LoVo (cell line): ENCODE measurements around the gene UBASH3B.
"Not testable (repeated sequence)": the region's sequence is repeated elsewhere in the genome, so short reads cannot be mapped to it uniquely, and the experiment has no call there.

Experiments used
- DNase-seq: peaks from one replicate; pipeline ENCODE4 v3.0.0-alpha.2; 2016; ENCODE audit warnings: low spot score

UBASH3B gene

DNA sequence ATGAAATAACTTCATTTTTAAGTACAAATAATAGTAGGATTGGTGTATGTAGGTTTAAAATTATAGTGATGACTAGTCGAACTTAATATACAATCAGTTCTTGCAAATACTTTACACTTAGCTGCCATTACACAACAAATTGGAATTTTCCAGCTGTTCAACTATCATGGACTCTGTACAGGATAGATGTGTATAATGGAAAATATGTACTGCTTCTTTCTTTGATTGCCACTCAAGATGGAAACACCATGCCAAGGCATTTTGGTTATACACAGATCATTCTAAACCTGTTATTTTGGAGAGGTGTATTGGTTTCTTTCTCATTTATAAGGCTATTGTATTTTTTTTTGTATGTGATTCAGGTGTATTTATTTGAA lies 158.4 kb downstream of the UBASH3B start:
- DNase-seq, result no peak

DNA sequence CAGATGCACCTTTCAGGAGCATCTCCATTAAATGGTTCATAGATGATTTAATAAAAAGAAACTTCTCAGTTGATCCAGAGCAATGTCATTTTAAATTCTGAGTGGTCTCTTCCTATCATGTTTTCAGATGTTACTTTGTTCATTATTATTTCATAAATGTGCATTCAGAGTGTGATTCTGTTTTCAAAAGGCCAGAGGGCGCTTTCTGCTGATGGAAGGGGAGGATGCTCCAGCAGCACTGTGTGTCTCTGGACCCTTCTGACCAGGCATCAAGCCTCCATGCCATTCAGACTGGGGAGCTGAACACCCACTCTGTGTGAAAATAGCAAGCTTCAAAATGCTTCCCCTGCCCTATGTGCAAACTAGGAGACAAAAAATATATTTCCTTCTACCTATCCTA lies 158.9 kb downstream of the UBASH3B start:
- no peak for DNase-seq

GRCh38 chr11:122815900-122816299 lies 160.4 kb downstream of the UBASH3B start:
- no peak for DNase-seq

- peak; percentile 79 for DNase-seq
These were observed 161.4 kb downstream of the UBASH3B start for GRCh38 chr11:122816761-122817520.

DNA sequence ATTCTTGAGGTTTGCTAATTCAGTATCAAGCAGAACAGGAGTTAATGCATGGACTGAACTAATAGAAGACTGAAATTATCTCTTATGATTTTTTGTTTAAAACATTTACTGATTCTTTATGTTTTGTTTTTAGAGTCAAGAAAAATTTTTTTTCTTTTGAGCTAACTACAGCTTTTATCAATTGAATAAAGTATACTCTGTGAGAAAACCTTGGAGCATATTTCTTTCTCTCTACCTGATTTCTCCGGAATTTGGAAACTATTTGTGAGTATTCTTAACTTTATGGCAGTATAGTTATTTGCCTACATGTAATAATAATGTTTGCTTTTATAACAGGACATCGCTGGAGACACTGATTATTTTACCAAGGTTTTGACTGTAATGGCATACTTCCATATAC lies 164.6 kb downstream of the UBASH3B start:
- DNase-seq, result no peak

DNA sequence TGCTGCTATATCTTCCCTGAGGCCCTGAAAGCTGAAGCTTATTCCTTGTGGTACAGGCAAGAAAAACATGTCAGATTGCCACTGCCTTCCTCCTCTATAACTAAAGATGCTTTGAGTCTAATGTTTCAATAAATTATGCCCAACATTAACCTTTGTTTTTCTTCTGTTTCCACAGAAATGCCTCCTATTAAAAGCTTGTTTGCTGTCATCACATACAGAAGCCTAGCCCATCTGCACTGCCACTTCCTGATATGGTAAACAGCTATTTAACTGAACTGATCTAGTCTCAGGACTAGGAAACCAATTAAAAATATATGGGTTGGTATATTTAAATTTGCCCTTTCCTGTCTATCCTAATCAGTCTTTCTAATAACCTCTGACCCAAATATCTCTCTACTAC lies 165.6 kb downstream of the UBASH3B start:
- DNase-seq, result no peak

GRCh38 chr11:122822241-122822640 lies 166.7 kb downstream of the UBASH3B start:
- no peak for DNase-seq

GRCh38 chr11:122823564-122823963 lies 168.0 kb downstream of the UBASH3B start:
- DNase-seq, result no peak

DNA sequence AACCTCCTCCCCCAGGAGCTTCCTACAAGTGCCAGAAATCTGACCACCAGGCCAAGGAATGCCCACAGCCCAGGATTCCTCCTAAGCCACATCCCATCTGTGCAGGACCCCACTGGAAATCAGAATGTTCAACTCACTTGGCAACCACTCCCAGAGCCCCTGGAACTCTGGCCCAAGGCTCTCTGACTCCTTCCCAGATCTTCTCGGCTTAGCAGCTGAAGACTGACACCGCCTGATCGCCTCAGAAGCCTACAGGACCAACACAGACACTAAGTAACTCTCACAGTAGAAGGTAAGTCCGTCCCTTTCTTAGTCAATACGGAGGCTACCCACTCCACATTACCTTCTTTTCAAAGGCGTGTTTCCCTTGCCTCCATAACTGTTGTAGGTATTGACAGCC lies 173.8 kb downstream of the UBASH3B start:
- not testable (repeated sequence) for DNase-seq

DNA sequence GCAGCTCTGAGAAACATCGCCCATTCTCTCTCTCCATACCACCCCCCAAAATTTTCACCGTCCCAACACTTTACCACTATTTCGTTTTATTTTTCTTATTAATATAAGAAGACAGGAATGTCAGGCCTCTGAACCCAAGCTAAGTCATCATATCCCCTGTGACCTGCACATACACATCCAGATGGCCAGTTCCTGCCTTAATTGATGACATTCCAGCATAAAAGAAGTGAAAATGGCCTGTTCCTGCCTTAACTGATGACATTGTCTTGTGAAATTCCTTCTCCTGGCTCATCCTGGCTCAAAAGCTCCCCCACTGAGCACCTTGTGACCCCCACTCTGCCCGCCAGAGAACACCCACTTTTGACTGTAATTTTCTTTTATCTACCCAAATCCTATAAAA lies 176.8 kb downstream of the UBASH3B start:
- DNase-seq, result not testable (repeated sequence)

DNA sequence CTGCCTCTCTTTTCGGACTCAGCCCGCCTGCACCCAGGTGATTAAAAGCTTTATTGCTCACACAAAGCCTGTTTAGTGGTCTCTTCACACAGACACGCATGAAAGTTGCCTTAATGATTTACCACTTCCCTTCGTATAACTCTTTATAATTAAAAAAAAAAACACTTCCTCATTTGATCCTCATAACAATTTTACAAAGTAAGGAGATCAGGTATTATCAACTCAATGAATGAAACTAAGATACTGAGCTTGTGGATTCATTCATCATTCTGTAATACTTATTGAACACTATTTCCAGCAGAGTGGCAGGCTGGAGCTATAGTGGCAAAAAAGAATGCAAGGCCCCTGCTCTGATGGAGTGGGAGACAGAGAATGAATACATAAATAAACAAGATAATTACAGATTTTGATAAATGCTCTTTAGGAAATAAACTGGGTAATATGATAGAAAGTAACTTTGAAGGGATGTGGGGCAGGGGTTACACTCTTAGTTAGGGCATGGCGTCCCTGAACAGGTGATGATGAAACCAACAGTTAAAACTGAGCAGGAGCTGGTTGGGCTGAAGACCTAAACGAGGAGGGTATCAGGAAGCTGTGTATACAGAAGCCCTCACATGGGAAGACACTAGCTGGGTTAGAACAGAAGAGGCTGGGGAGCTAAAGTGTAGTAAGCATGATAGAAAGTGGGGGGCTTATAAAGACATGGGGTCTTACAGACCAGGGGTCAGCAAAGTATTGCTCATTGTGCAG lies 177.4 kb downstream of the UBASH3B start:
- no peak for DNase-seq

- DNase-seq, result no peak
These were observed 178.4 kb downstream of the UBASH3B start for GRCh38 chr11:122833846-122834464.

- DNase-seq, result no peak
These were observed 181.4 kb downstream of the UBASH3B start for GRCh38 chr11:122836916-122837315.

- no peak for DNase-seq
These were observed 182.2 kb downstream of the UBASH3B start for GRCh38 chr11:122837528-122838346.

DNA sequence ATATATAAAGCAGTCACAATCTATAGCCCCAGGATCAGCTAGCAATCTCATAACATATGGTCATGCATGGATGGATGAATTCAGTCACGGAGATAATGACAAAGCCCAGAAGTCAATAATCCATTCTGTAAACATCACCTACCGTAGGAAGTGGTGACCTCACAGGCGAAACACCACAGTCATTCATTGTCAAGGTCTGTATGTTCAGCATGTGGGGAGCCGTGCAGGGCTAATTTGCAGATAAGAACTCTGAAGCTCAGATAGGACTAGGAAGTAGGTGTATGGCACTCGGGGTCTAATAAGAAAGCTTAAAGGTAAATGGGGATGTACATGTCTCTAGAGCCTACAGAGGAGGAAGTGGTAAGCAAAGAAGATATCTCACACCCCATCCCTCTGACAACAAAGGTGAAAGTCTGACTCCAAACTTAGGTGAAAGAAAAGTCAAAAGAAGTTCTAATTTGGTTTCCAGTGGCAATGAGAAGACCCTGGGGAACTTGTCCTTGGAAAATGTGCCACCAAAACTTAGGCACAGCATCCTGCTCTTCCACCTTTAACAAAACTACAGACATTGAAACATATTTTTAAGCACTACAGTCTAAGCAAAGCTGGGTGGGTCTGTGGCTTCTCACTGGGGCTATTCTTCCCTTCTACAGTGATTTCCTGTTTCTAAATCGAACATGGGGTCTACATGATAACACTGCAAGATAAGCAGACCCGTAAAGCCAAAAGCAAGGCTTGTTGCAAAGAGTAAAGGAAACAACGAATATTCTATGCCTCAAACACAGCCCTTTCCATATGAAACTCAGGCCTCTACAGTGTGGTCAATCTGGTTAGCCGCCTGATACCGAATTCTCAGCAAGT lies 188.0 kb downstream of the UBASH3B start:
- DNase-seq, result no peak

GRCh38 chr11:122847466-122847865 lies 191.9 kb downstream of the UBASH3B start:
- no peak for DNase-seq

DNA sequence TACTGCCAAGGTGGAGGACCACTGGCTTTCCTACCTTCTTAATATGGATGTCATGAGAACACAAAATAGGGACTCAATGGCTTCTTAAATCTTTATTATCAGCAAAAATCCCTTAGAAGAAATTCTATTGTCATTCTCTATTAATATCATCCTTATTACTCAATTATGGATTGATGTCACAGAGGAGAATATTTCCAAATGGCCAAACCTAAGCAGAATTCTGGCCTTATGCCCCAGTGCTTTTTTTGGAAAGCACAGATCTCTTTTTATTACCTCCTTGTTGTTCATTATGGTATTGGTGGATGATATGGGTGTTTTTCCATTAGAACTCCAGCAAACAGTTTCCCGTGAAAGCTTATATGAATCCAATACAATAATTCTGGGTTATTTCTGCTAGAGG lies 192.7 kb downstream of the UBASH3B start:
- no peak for DNase-seq

DNA sequence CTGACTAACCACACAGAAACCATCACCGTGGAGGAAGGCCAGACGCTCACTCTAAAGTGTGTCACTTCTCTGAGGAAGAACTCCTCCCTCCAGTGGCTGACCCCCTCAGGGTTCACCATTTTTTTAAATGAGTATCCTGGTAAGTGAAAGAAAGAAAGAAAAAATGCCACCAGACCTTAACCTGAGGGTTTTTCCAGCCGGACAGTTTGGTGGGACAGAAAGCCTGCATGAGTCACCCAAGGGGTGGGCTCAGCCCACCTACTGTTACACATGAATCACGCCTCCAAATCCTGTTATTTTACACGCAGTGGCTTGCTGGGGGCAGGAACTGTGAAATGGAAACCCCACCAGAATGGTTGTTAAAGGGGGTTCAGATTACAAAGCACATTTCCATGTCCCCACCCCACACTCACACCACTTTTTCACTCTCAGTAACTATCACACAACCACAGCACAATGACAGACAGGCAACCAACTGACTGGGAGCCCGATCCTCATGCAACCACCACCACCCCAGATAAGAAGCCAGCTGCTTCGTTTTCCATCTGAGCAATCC lies 194.6 kb downstream of the UBASH3B start:
- DNase-seq, result no peak

DNA sequence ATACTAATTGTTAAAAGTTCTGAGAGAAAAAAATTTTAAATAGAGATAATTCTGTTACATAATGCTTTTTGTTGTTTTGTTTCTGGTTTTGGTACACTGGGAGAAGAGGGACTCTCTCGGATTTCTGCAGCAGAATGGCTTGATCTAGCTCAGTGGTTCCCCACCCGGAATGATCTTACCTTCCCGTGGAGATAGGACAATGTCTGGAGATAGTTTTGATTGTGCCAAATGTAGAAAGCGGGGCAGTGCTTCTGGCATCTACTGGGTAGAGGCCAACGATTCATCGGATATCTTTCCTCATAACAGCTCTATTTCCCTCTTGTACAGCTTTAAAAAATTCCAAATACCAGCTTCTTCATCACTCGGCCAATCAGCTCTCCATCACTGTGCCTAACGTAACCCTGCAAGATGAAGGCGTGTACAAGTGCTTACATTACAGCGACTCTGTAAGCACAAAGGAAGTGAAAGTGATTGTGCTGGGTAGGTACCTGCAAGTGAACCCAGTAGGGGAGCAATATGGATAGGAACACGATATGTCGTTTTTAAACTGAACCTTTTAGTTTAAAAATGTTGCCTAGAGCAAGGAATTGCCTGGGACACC lies 195.9 kb downstream of the UBASH3B start:
- DNase-seq, result no peak

DNA sequence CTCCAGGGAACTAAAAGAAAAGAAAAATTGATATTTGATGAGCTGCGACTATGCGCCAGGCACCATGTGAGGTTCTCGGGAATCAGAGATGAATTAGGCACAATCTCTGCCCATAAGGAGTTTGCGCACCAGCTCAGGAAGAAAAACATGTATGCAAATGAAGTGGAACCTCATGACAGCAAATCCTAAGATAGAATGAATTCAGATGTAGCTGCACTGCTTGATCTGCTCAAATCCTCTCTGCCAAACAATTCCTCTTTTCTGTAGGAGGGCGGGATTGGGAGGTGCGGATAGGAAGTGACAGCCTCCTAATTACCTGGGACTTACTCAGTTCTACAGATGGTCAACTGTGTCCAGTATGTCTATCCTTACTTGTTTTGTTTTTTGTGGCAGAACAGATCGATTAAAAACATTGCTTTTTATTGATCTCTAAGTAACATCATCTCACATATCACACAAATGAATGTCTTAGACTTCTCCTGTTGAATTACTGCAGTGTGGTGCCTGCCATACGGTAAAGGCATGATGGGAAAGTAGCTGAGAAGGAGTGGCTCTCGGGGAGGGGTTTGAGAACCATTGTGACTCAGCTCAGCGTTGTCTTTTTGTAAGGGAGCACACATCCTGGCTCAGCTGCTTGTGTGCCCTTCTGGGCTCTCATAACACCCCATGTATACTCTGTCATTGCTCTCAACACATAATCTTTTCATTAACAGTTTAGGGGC lies 196.7 kb downstream of the UBASH3B start:
- no peak for DNase-seq
